Measurements from ENCODE around the gene TBC1D22B.

The TBC1D22B gene, protein sequence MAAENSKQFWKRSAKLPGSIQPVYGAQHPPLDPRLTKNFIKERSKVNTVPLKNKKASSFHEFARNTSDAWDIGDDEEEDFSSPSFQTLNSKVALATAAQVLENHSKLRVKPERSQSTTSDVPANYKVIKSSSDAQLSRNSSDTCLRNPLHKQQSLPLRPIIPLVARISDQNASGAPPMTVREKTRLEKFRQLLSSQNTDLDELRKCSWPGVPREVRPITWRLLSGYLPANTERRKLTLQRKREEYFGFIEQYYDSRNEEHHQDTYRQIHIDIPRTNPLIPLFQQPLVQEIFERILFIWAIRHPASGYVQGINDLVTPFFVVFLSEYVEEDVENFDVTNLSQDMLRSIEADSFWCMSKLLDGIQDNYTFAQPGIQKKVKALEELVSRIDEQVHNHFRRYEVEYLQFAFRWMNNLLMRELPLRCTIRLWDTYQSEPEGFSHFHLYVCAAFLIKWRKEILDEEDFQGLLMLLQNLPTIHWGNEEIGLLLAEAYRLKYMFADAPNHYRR

DNA sequence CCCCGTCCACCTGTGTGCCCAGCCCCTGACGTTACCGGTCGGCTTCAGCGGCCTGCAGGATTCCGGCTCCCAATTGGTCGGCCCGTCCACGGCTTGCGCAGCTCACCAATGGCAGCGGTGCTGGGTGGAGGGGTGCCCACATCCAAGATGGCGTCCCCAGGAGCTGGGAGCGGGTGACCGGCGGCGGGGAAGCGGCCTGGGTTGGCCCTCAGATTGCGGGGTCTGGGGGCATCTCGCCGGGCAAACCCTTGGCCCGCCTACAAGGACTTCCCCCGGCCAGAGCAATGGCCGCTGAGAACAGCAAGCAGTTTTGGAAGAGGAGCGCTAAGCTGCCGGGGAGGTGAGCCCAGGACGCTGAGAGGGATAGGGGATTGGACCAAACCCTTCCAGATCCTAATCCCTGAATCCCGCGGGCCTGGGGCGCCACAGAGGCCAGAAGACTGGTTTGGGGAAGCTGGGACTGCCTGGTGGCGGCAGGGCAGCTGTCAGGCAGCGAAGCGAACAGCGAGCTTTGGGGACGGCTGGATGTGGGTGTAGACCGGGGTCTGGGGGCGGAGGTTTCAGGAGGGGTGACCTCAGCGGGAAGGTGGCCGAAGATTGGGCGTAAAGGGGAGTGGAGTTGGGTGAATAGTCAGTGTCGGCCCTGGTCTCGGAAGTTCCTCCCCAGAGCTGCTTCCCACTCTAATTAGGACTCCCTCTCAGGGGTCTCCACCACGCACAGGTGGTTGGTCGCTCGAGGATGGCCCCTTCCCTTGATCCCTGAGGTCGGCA is at the start of gene TBC1D22B, which contains the start of gene TMEM217:
Gene TBC1D22B (plus strand): TSS at position 139 of the 771 bp plus-strand sequence. CDS start 146 bp downstream, at position 285.
Gene TMEM217 (minus strand): TSS at position 511 of the 771 bp plus-strand sequence. CDS start 39,114 bp downstream, outside the sequence.
- peak; percentile 95 for DNase-seq

- DNase-seq, result peak; percentile 28
Observed at GRCh38 chr6:37207903-37208456, 49.6 kb upstream of the TBC1D22B start.

- no peak for DNase-seq
Observed at GRCh38 chr6:37208793-37209192, 48.8 kb upstream of the TBC1D22B start.

DNA sequence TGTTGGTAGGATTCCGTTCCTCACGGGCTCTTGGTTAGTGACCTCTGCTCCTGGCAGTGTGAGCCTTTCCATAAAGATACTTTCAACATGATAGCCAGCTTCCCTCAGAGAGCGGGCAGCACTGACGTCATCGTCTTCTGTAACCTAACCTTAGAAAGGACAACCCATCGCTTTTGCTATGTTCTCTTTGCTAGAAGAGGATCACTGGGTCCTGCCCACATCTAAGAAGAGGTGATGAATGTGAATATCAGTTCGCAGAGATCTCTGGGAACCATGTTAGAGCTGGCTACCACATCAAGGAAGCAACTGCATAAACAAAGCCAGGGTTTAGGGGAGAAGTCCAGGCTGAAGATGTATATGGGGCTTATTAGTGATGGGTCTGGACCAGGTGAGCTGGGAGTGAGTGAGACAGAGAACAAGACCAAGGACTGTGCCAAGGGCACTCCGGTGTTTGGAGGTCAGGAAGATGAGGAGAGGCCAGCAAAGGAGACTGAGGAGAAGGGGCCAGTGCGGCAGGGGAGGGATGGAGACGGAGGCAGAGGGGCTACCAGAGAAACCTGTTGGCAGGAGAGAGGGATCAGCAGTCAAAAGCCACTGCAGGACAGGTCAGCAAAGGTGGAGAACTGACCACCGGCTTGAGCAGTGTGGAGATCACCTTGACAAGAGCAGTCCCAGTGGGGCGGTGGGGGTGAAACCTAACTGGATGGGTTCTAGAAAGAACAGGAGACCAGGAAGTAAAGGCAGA is 47.9 kb upstream of the TBC1D22B start:
- DNase-seq, result no peak

GRCh38 chr6:37210313-37210968 is 47.1 kb upstream of the TBC1D22B start:
- peak; percentile 80 for DNase-seq

DNA sequence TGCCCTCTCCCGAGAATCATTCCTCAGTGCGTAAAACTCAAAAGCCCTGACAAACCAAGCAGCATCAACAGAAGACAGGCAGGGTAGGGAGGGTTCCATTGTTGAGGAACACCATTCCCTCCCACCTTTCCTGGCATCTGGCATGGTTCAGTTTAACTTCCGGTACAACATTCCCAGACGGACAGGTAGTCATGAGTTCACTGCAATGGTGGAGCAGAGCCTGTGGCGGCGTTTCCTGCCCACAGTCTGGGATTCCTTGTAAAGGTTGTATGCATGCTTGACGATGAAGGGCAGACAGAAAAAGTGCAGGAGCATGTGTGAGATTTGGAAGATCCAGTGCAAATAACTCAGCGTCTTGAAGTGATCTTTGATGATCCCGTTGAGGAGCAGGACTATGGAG is 45.3 kb upstream of the TBC1D22B start:
- DNase-seq, result no peak

GRCh38 chr6:37218061-37218460 is 39.5 kb upstream of the TBC1D22B start:
- no peak for DNase-seq

GRCh38 chr6:37218511-37218910 is 39.1 kb upstream of the TBC1D22B start:
- DNase-seq, result no peak

- DNase-seq, result no peak
Observed at GRCh38 chr6:37221585-37222124, 35.9 kb upstream of the TBC1D22B start.

- DNase-seq, result peak; percentile 91
Observed at GRCh38 chr6:37222125-37222967, 35.2 kb upstream of the TBC1D22B start.

GRCh38 chr6:37222992-37223391 is 34.6 kb upstream of the TBC1D22B start:
- DNase-seq, result no peak

DNA sequence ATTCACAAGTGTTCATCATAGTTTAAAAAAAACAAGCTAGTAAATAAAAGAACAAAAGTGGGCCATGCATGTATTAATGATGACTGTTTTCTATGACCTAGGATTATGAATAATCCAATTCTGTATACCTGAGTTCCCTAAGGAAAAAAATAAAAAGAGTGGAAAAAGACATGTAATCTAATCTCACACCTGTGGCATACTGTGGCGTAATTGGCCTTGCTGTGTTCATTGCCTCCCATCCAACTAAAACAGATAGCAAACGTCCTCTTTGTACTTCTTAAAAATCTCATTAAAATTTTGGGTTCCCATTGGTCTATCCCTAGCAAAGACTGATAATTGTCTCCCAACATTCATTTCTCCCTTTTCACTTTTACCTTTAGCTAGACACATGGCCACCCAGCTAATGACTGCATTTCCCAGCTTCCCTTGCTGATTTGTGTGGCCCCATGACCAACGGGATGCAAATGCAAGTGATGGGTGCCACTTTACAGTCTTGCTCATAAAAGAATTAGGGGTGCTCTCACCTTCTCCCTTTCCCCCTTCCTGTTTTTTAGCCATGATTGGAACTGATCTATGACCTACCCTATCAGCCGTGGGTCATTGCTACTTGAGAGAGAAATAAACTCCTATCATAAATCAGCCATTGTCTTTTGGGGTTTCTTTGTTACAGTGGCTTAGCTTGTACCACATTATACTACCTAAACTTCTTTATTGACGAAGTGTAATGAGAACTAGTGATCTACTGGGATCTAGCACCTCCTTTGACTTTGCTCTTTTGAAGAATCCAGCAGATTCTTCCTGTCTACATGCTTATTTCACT is 32.0 kb upstream of the TBC1D22B start:
- DNase-seq, result no peak

GRCh38 chr6:37230104-37230503 is 27.5 kb upstream of the TBC1D22B start:
- DNase-seq, result no peak

GRCh38 chr6:37232430-37233017 is 25.0 kb upstream of the TBC1D22B start:
- DNase-seq, result no peak

DNA sequence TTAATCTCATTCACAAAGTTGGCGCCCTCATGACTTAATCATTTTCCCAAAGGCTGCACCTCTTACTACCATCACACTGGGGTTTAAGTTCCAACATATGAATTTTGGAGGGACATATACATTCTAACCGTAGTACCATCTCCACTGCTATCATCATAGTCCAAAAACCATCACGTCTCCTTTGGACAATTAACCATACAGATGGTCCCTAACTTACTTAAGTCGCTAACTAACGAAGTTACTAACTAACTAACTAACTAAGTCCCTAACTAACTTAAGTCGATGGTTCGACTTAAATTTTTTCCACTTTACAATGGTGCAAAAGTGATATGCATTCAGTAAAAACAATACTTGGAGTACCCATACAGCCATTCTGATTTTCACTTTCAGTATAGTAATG is 24.0 kb upstream of the TBC1D22B start:
- DNase-seq, result no peak

DNA sequence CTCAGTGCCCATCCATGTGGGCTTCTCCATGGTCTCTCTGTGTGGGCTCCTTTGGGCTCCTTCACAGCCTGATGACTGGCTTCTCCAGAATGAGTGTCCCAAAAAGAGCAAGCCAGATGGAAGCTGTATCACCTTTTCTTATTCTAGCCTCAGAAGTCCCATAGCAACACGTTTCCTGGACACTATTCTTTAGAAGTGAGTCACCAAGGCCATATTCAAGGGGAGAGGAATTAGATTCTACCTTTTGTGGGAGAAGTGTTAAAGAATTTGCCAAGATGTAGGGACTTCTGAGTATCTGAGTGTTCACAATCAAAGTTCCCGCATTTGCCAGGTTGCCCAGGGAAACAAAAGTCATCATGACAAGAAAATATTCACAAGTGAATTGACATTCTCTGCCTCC is 20.7 kb upstream of the TBC1D22B start:
- DNase-seq, result no peak

- DNase-seq, result no peak
Observed at GRCh38 chr6:37237789-37238188, 19.8 kb upstream of the TBC1D22B start.

DNA sequence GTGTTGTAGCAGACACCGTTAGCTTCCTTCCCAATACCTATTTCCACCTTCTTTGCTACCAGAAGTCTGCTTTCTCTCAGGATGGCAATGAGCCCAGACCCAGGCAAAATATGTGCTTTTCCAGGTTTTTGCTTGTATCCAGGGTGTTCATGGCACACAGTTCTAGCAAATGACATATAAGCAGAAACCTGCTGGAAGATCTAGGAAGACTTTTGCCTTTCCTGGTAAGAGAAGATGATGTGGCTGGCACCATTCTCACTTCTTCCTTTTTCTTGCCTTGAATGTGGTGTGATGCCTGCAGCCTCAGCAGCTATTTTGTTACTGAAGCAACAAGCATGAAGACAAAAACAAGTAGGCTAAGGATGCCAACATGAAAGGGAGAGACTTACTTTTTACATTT is 19.2 kb upstream of the TBC1D22B start:
- DNase-seq, result no peak

DNA sequence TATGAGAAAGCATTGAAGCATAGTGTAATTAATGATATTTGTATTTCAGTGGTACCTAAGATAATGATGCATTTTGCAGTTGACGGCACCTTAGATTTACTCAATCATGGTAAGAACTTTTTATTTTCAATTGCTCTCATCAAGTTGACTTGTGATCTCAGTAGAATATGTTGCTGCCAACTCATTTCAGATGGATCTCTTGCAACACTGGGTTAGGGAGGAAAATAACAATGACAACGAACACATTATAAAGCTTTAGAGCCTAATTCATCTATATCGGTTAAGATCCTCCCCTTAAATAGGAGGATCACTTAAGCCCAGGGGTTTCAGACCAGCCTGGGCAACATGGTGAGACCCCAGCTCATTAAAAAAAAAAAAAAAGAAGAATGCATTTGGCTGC is 18.0 kb upstream of the TBC1D22B start:
- DNase-seq, result no peak

Measured in right hindlimb (tissue), 1 donor.